A673 (cell line): ENCODE data around the gene RTN4. TPM values are rescaled to one million over a fixed set of nuclear protein-coding genes. Genes with fewer than 3 reads are reported as not detected.

Experiments
- BruUV-seq: library from RNA; stranded (reverse); fragments of 400-500 nt; replicated peaks from 2 replicates; lab custom pipeline; 2021; lab: Mats Ljungman, UMichigan
- CTCF ChIA-PET: fragments of 300-600 bp; sonication (Branson Sonifier 250); formaldehyde crosslinking; loops from one replicate; lab custom pipeline; 2022; ENCODE audit warnings: antibody characterized with exemption; lab: Charles Lee
- POLR2A ChIA-PET: fragments of 300-600 bp; sonication (Branson Sonifier 250); formaldehyde crosslinking; loops from one replicate; lab custom pipeline; 2022; ENCODE audit warnings: antibody characterized with exemption; ENCODE audit not compliant: low non-redundant PET; lab: Charles Lee
- DNase-seq: peaks from one replicate; pipeline ENCODE4 v3.0.0-alpha.2; 2015; ENCODE audit warnings: low spot score
- H3K27ac ChIP-seq: fragments of 200-600 bp; sonication (generic); 2 replicates; pipeline ENCODE4 v1.5.1; 2016; ENCODE audit warnings: mixed run types, low read depth, mild to moderate bottlenecking, mixed read lengths, antibody characterized with exemption, low read length; ENCODE audit not compliant: poor library complexity, severe bottlenecking
- H3K27me3 ChIP-seq: fragments of 200-600 bp; sonication (generic); replicated peaks from 2 replicates; pipeline ENCODE4 v1.6.1; 2017; ENCODE audit warnings: mixed run types, low read depth, mild to moderate bottlenecking, mixed read lengths, antibody characterized with exemption, low read length; ENCODE audit not compliant: insufficient read depth, poor library complexity
- H3K36me3 ChIP-seq: fragments of 200-600 bp; sonication (generic); 2 replicates; pipeline ENCODE4 v1.6.1; 2016; ENCODE audit warnings: mixed run types, mild to moderate bottlenecking, mixed read lengths, antibody characterized with exemption, low read length; ENCODE audit not compliant: insufficient read depth, poor library complexity, severe bottlenecking
- H3K4me1 ChIP-seq: fragments of 200-600 bp; sonication (generic); 2 replicates; pipeline ENCODE4 v1.6.1; 2017; ENCODE audit warnings: mixed run types, mild to moderate bottlenecking, mixed read lengths, antibody characterized with exemption, low read length; ENCODE audit not compliant: insufficient read depth, poor library complexity, severe bottlenecking
- H3K4me3 ChIP-seq: fragments of 200-600 bp; sonication (generic); 2 replicates; pipeline ENCODE4 v1.5.1; 2016; ENCODE audit warnings: low read depth, mixed run types, mild to moderate bottlenecking, mixed read lengths, low read length; ENCODE audit not compliant: poor library complexity, severe bottlenecking
- H3K9me3 ChIP-seq: fragments of 200-600 bp; sonication (generic); 2 replicates; pipeline ENCODE4 v1.6.1; 2016; ENCODE audit warnings: mixed run types, low read depth, mild to moderate bottlenecking, mixed read lengths, antibody characterized with exemption, low read length; ENCODE audit not compliant: poor library complexity, severe bottlenecking
- CTCF ChIP-seq: fragments of 300-800, 200-600 bp; sonication (generic); conservative IDR thresholded peaks from 2 replicates; pipeline ENCODE4 v1.5.1; 2017; ENCODE audit warnings: low read depth, mild to moderate bottlenecking, antibody characterized with exemption, low read length, moderate library complexity, mixed read lengths
- EZH2 ChIP-seq: fragments of 200-600 bp; sonication (generic); IDR thresholded peaks from 2 replicates; pipeline ENCODE4 v1.6.1; 2017; ENCODE audit warnings: borderline replicate concordance, low read depth, mild to moderate bottlenecking, mixed read lengths, antibody characterized with exemption, low read length; ENCODE audit not compliant: poor library complexity, severe bottlenecking
- intact Hi-C: fragments of 100-400 bp; cut with micrococcal nuclease; formaldehyde crosslinking; loops from one replicate; pipeline ENCODE4 v1.10.0; 2022; ENCODE audit not compliant: unreplicated experiment
- total RNA-seq: library from RNA; stranded (reverse); gene quantifications from 2 replicates; pipeline ENCODE4 v1.2.3, GENCODE V29; 2021

The RTN4 gene
- total RNA-seq, 1 experiment from 2014 or later, result 275 TPM

- H3K9me3 ChIP-seq, result no peaks in the 10 kb centered on the region
- ChIA-PET CTCF (no interaction called here), POLR2A (no interaction called here)
- BruUV-seq, result no TSS peak
- intact Hi-C loops, result no loop called here
- H3K36me3 ChIP-seq, result no peaks in the 10 kb centered on the region
- H3K27me3 ChIP-seq, result no peaks in the 10 kb centered on the region
- no peak overlapping the region for H3K27ac ChIP-seq
- no peak overlapping the region for H3K4me3 ChIP-seq
- DNase-seq, result no peak
- peaks cover 33% of the 10 kb centered on the region for H3K4me1 ChIP-seq
- TF ChIP-seq CTCF (no peak), EZH2 (no peak)
Measured at GRCh38 chr2:54962935-54963440, 87.3 kb downstream of the RTN4 start.

- H3K9me3 ChIP-seq, result no peaks in the 10 kb centered on the region
- intact Hi-C loops, result no loop called here
- DNase-seq, result no peak
- TF ChIP-seq EZH2, result no peak
- TF ChIP-seq CTCF, result no peak
- ChIA-PET POLR2A (no interaction called here), CTCF (no interaction called here)
- H3K27me3 ChIP-seq, result no peaks in the 10 kb centered on the region
- H3K4me3 ChIP-seq, result no peak overlapping the region
- no TSS peak for BruUV-seq
- no peak overlapping the region for H3K27ac ChIP-seq
- H3K4me1 ChIP-seq, result peaks cover 31% of the 10 kb centered on the region
- no peaks in the 10 kb centered on the region for H3K36me3 ChIP-seq
Measured at GRCh38 chr2:54962511-54962910, 87.7 kb downstream of the RTN4 start.

GRCh38 chr2:54960164-54960563, 90.1 kb downstream of the RTN4 start:
- ChIA-PET CTCF (no interaction called here), POLR2A (no interaction called here)
- no peak overlapping the region for H3K4me3 ChIP-seq
- DNase-seq, result no peak
- H3K27ac ChIP-seq, result no peak overlapping the region
- TF ChIP-seq CTCF (no peak), EZH2 (no peak)
- no peaks in the 10 kb centered on the region for H3K9me3 ChIP-seq
- H3K4me1 ChIP-seq, result peaks cover 20% of the 10 kb centered on the region
- BruUV-seq, result no TSS peak
- intact Hi-C loops, result no loop called here
- no peaks in the 10 kb centered on the region for H3K36me3 ChIP-seq
- no peaks in the 10 kb centered on the region for H3K27me3 ChIP-seq
